Esophagus squamous epithelium (tissue), 5 donors: ENCODE data around the gene COL23A1. TPM values are rescaled to one million over a fixed set of nuclear protein-coding genes. Genes with fewer than 3 reads are reported as not detected.

Experiments used
- DNase-seq: peaks from one replicate; lab custom pipeline; 2025; lab: John Stamatoyannopoulos, UW
- H3K27ac ChIP-seq, 4 donors: fragments of 200-600 bp; sonication (generic); one replicate each; pipeline ENCODE4 v1.5.1; 2016 to 2019; ENCODE audit warnings: mild to moderate bottlenecking in 1 of 4
- H3K27me3 ChIP-seq, 4 donors: fragments of 200-600 bp; sonication (generic); 1 replicate in 3 of 4; 2 replicates in 1 of 4; pipeline versions ENCODE4 v1.5.1 to v1.6.0; 2017 to 2021; ENCODE audit warnings: antibody characterized with exemption in 1 of 4
- H3K36me3 ChIP-seq, 3 donors: fragments of 200-600 bp; sonication (generic); one replicate each; pipeline ENCODE4 v1.5.1; 2016 to 2019
- H3K4me1 ChIP-seq, 3 donors: fragments of 200-600 bp; sonication (generic); one replicate each; pipeline ENCODE4 v1.5.1; 2017 to 2019
- H3K4me3 ChIP-seq, 4 donors: fragments of 200-600 bp; sonication (generic); 1 replicate in 3 of 4; 2 replicates in 1 of 4; pipeline ENCODE4 v1.5.1; 2016 to 2019; ENCODE audit warnings: mild to moderate bottlenecking in 2 of 4, moderate library complexity in 1 of 4
- H3K9me3 ChIP-seq, 3 donors: fragments of 200-600 bp; sonication (generic); one replicate each; pipeline ENCODE4 v1.5.1; 2016 to 2019
- POLR2A ChIP-seq, 4 donors: fragments of 450-650 bp; IDR thresholded peaks; one replicate each; pipeline ENCODE4 v1.6.1; 2017; ENCODE audit warnings: antibody characterized with exemption in 4 of 4, mild to moderate bottlenecking in 4 of 4, moderate library complexity in 3 of 4
- WGBS, 2 donors: methylation state at CpG; one replicate each; pipeline ENCODE4 v1.1.5; 2018; 5-methylcytosine and 5-hydroxymethylcytosine counted together
- intact Hi-C: fragments of 100-400 bp; cut with DNase I; formaldehyde crosslinking; loops from one replicate; pipeline ENCODE4 v1.15.0; 2022
- total RNA-seq, 4 donors: library from RNA; depleted of rRNA; stranded (reverse); fragments of >200 nt; gene quantifications; one replicate each; pipeline ENCODE4 v1.1.0, GENCODE V29; 2016
- TF ChIP-seq, protein P1 (sequence below), 6 experiments: fragments of 450-650 bp in 4 of 6; fragments of 200-600 bp in 2 of 6; sonication (generic) in 2 of 6; IDR thresholded peaks; one replicate each; pipeline ENCODE4 v1.5.1; 2016 to 2019; ENCODE audit warnings: antibody characterized with exemption in 6 of 6, mild to moderate bottlenecking in 4 of 6, moderate library complexity in 4 of 6
- donor health status: DM: yes; HTN: yes; CAD: no.

COL23A1 gene
- total RNA-seq, 4 donors from 2014 or later = 0.41 to 1.5 (median 0.44) TPM; not detected in 1

DNA sequence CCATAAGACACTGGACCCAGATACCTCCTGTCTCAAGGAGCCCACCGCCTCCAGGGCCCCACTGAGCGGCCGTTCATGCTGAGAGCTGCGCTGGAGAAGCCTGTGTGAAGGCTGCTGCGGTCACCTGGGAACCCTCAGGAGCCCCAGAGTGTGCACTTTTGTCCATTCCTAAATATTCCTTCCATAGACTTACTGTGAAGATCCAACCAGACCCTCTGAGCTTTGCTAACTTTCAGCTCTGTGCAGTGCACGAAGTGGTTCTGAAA is 119.5 kb downstream of the COL23A1 start:
- 89 to 98% methylated on average over 5 of the region's 6 CpGs for WGBS, 2 donors
- DNase-seq = no peak
- H3K27me3 ChIP-seq = peaks cover 0 to 3% (median 0%) of the 10 kb centered on the region in 4 donors
- H3K9me3 ChIP-seq = no peaks in the 10 kb centered on the region
- TF ChIP-seq POLR2A (IDR thresholded peaks at IDR 0.05) = no peak
- TF ChIP-seq, protein P1, sequence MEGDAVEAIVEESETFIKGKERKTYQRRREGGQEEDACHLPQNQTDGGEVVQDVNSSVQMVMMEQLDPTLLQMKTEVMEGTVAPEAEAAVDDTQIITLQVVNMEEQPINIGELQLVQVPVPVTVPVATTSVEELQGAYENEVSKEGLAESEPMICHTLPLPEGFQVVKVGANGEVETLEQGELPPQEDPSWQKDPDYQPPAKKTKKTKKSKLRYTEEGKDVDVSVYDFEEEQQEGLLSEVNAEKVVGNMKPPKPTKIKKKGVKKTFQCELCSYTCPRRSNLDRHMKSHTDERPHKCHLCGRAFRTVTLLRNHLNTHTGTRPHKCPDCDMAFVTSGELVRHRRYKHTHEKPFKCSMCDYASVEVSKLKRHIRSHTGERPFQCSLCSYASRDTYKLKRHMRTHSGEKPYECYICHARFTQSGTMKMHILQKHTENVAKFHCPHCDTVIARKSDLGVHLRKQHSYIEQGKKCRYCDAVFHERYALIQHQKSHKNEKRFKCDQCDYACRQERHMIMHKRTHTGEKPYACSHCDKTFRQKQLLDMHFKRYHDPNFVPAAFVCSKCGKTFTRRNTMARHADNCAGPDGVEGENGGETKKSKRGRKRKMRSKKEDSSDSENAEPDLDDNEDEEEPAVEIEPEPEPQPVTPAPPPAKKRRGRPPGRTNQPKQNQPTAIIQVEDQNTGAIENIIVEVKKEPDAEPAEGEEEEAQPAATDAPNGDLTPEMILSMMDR (IDR thresholded peaks at IDR 0.05) = no peak
- H3K27ac ChIP-seq = no peak overlapping the region
- H3K4me3 ChIP-seq = no peak overlapping the region
- H3K4me1 ChIP-seq = peaks cover 8 to 28% (median 9%) of the 10 kb centered on the region in 3 donors
- intact Hi-C loops = no loop called here
- H3K36me3 ChIP-seq = no peaks in the 10 kb centered on the region

DNA sequence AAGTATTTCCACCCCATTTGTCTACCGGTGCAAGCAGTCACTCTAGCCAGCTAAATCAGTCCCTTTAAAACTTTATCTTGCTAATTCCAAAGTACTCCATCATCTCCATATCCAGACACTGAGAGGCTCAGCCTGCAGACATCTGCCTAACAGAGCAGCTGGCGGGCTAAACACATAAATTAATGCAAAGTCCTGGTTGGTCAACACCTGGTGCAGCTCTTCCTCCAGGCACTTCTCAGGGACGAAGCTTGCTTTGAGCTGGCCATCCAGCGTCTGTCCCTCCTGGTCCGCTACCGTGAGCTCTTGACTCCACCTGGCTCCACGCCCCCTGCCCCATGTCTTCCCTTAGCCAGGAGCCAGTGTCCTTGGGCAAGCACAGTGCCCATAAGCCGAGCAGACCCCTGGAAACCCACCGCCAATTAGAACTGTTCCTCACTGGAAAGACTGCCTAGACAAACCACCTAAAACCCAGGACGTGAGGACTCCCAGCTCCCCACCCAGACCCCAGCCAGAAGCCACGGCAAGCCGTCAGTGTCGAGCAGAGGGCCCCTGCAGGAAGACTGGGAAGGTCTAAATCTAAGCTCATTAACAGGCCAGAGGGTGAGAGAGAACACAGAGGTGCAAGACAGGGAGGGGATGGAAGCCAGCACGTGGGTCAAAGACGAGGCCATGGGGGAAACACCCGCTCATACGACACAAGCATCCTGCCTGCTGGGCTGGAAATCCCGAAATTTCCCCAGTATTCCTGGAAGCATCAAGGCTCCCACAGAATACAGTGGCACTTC is 120.0 kb downstream of the COL23A1 start:
- H3K27me3 ChIP-seq = peaks cover 0 to 3% (median 0%) of the 10 kb centered on the region in 4 donors

DNA sequence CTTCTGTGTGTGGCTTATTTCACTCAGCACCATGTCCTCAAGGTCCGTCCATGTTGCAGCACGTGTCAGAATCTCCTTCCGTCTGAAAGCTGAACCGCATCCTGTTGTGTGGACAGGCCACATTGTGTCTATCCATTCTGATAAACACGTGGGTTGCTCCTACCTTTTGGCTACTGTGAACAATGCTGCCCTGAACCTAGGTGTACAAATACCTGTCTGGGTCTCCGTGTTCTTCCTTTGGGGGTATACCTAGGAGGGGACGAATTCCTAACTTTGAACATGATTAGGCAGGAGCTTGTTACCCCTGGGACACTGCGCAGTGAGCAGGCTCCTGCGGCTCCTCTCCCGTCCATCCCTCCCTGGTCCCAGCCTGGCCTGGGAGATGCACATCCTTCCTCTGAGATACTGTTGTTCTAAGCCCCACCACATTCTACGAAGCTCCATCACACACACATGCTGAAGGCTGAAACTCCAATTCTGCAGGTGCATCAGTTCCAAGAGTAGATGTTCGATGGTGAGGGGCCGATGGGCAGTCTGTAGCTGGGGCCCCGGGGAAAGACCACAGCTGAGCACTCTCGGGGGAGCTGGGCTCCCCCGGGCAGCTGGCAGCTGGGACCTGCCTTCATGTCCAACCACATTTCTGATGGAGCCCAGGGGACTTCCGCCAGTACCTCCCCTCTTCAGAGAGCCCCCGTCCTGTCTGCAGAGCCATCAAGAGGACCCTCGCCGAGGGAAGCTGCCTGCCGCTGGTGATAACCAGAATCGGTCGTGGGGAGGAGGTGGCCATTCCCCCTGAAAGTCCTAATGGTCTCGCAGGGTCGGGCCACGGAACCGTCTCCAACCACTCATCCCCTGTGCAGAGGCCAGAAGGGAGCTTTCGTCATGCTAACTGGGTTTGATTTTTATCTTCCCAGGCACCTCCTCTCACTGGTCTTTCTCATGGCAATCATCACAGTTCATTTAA is 120.9 kb downstream of the COL23A1 start:
- H3K9me3 ChIP-seq = no peaks in the 10 kb centered on the region
- peaks cover 8 to 28% (median 9%) of the 10 kb centered on the region in 3 donors for H3K4me1 ChIP-seq
- no peak overlapping the region for H3K27ac ChIP-seq
- TF ChIP-seq, protein P1 (IDR thresholded peaks at IDR 0.05) = no peak
- no peak for TF ChIP-seq POLR2A (IDR thresholded peaks at IDR 0.05)
- H3K36me3 ChIP-seq = no peaks in the 10 kb centered on the region
- H3K27me3 ChIP-seq = peaks cover 0 to 3% (median 0%) of the 10 kb centered on the region in 4 donors
- no peak overlapping the region for H3K4me3 ChIP-seq
- intact Hi-C loops = no loop called here
- 76 to 91% methylated on average over 16 to 21 of the region's 28 CpGs for WGBS, 2 donors
- DNase-seq = no peak

More for the DNA sequence above, 120.0 kb downstream of the COL23A1 start:
- peaks cover 8 to 28% (median 9%) of the 10 kb centered on the region in 3 donors for H3K4me1 ChIP-seq
- H3K27ac ChIP-seq = no peak overlapping the region
- no peaks in the 10 kb centered on the region for H3K36me3 ChIP-seq
- no peak overlapping the region for H3K4me3 ChIP-seq
- no peak for TF ChIP-seq POLR2A (IDR thresholded peaks at IDR 0.05)
- TF ChIP-seq, protein P1 (IDR thresholded peaks at IDR 0.05) = no peak
- 82 to 88% methylated on average over 6 to 7 of the region's 18 CpGs for WGBS, 2 donors
- no peaks in the 10 kb centered on the region for H3K9me3 ChIP-seq
- DNase-seq = no peak
- intact Hi-C loops = no loop called here

DNA sequence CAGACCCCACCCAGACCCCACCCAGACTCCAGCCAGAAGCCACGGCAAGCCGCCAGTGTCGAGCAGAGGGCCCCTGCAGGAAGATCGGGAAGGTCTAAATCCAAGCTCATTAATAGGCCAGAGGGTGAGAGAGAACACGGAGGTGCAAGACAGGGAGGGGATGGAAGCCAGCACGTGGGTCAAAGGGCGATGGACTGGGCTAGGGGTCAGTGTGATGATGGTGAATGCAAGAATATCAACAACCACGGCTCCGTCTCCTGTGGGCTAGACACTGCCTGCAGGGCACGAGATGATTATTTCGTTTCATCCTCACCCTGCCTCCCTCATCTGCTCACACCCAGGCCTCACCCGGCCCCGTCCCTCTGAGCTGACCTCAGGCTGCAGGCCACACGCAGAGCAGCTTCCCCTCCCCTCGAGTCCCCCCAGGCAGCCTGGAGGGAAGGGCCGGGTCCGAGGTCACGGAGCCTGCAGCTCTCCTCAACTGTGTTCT is 122.0 kb downstream of the COL23A1 start:
- Histone ChIP-seq H3K27me3 (peaks cover 0 to 3% (median 0%) of the 10 kb centered on the region in 4 donors), H3K4me3 (peak overlapping the region in 1 of 4 donors; percentile 37), H3K27ac (peak overlapping the region in 3 of 4 donors; percentile 49 to 76 (median 64)), H3K4me1 (peaks cover 8 to 28% (median 9%) of the 10 kb centered on the region in 3 donors), H3K36me3 (no peaks in the 10 kb centered on the region), H3K9me3 (no peaks in the 10 kb centered on the region)
- DNase-seq = no peak
- WGBS, 2 donors = 59 to 62% methylated on average over 8 to 15 of the region's 18 CpGs
- no peak for TF ChIP-seq POLR2A (IDR thresholded peaks at IDR 0.05)
- TF ChIP-seq, protein P1 (IDR thresholded peaks at IDR 0.05) = no peak
- intact Hi-C loops = no loop called here
